SK-N-SH (cell line): ENCODE measurements around the gene SRSF2. TPM values are rescaled to one million over a fixed set of nuclear protein-coding genes. Genes with fewer than 3 reads are reported as not detected.

Experiments
- CTCF ChIA-PET: fragments of 300-600, 350-600 bp; formaldehyde crosslinking; extraction: SDS; loops from one replicate; lab custom pipeline; 2021; lab: Yijun Ruan, JAX
- POLR2A ChIA-PET: fragments of 350-600 bp; sonication (Branson Sonifier 250); formaldehyde crosslinking; extraction: SDS; loops from one replicate; lab custom pipeline; 2020; ENCODE audit warnings: antibody characterized with exemption, inconsistent platforms; lab: Yijun Ruan, JAX
- DNase-seq: peaks from one replicate; pipeline ENCODE4 v3.0.0; 2012
- H2AFZ ChIP-seq: fragments of 200-600 bp; sonication (generic); 2 replicates; pipeline ENCODE4 v1.8.1; 2016; ENCODE audit warnings: antibody characterized with exemption, mild to moderate bottlenecking, low read depth
- H3F3A ChIP-seq: fragments of 200-600 bp; sonication (generic); replicated peaks from 2 replicates; pipeline ENCODE3; 2016; ENCODE audit warnings: antibody characterized with exemption, mild to moderate bottlenecking; ENCODE audit not compliant: insufficient read depth
- H3K27ac ChIP-seq, 2 experiments: fragments of 200-500 bp in 1 of 2; fragments of 200-600 bp in 1 of 2; sonication (Bioruptor generic) in 1 of 2; sonication (generic), shearing (Covaris generic) in 1 of 2; 2 replicates each; pipeline versions ENCODE4 v1.5.1 to v1.6.1; 2014 to 2016; ENCODE audit warnings: low read depth in 2 of 2, inconsistent platforms in 1 of 2, low read length in 1 of 2, mild to moderate bottlenecking in 1 of 2, mixed read lengths in 1 of 2
- H3K27me3 ChIP-seq: fragments of 200-600 bp; sonication (generic), shearing (Covaris generic); 2 replicates; pipeline ENCODE4 v1.6.1; 2016; ENCODE audit warnings: mixed run types; ENCODE audit not compliant: insufficient read depth
- H3K36me3 ChIP-seq, 2 experiments: fragments of 200-500 bp in 1 of 2; fragments of 200-600 bp in 1 of 2; sonication (Bioruptor generic) in 1 of 2; sonication (generic) in 1 of 2; replicated peaks in 1 of 2; 2 replicates each; pipeline versions ENCODE3 to v1.5.1; 2014 to 2016; ENCODE audit warnings: low read length in 1 of 2, mild to moderate bottlenecking in 1 of 2; ENCODE audit not compliant: insufficient read depth in 2 of 2, control insufficient read depth in 1 of 2
- H3K4me1 ChIP-seq, 2 experiments: fragments of 200-500 bp in 1 of 2; fragments of 200-600 bp in 1 of 2; sonication (Bioruptor generic) in 1 of 2; sonication (generic), shearing (Covaris generic) in 1 of 2; 2 replicates each; pipeline versions ENCODE4 v1.5.1 to v1.6.1; 2014 to 2016; ENCODE audit warnings: low read depth in 1 of 2, low read length in 1 of 2, mixed run types in 1 of 2; ENCODE audit not compliant: insufficient read depth in 2 of 2, control insufficient read depth in 1 of 2
- H3K4me2 ChIP-seq: fragments of 200-600 bp; sonication (generic), shearing (Covaris generic); 2 replicates; pipeline ENCODE4 v1.6.1; 2017; ENCODE audit warnings: mixed run types
- H3K4me3 ChIP-seq, 2 experiments: fragments of 200-500 bp in 1 of 2; fragments of 200-600 bp in 1 of 2; sonication (Bioruptor generic) in 1 of 2; sonication (generic), shearing (Covaris generic) in 1 of 2; 2 replicates each; pipeline versions ENCODE4 v1.5.1 to v1.8.1; 2014 to 2016; ENCODE audit warnings: low read depth in 2 of 2, inconsistent platforms in 1 of 2, low read length in 1 of 2, mild to moderate bottlenecking in 1 of 2, mixed read lengths in 1 of 2, moderate library complexity in 1 of 2
- H3K79me2 ChIP-seq: fragments of 200-600 bp; sonication (generic); 2 replicates; pipeline ENCODE4 v1.8.1; 2017; ENCODE audit warnings: mild to moderate bottlenecking; ENCODE audit not compliant: insufficient read depth
- H3K9ac ChIP-seq: fragments of 200-600 bp; sonication (generic); 2 replicates; pipeline ENCODE4 v1.6.1; 2017; ENCODE audit warnings: mixed run types
- H3K9me2 ChIP-seq: fragments of 200-600 bp; sonication (generic); 2 replicates; pipeline ENCODE4 v1.6.1; 2017; ENCODE audit warnings: mixed run types
- H3K9me3 ChIP-seq: fragments of 200-600 bp; sonication (generic); 2 replicates; pipeline ENCODE4 v1.6.1; 2017; ENCODE audit warnings: mixed run types, mild to moderate bottlenecking, moderate library complexity
- H4K20me1 ChIP-seq: fragments of 200-600 bp; sonication (generic); 2 replicates; pipeline ENCODE4 v1.6.1; 2017; ENCODE audit warnings: mild to moderate bottlenecking, mixed run types; ENCODE audit not compliant: insufficient read depth
- CTCF ChIP-seq: fragments of 200-600 bp; sonication (generic); IDR thresholded peaks from 2 replicates; pipeline ENCODE4 v1.6.1; 2017; ENCODE audit warnings: antibody characterized with exemption, mild to moderate bottlenecking, moderate library complexity
- ELF1 ChIP-seq: IDR thresholded peaks from 2 replicates; pipeline ENCODE4 v1.4.0; 2012
- EZH2phosphoT487 ChIP-seq: fragments of 200-600 bp; sonication (generic); IDR thresholded peaks from 2 replicates; pipeline ENCODE4 v1.6.1; 2017; ENCODE audit warnings: low read depth, mixed run types, mild to moderate bottlenecking, antibody characterized with exemption, moderate library complexity, borderline replicate concordance
- FOXM1 ChIP-seq: IDR thresholded peaks from 2 replicates; pipeline ENCODE4 v1.4.0; 2012; ENCODE audit warnings: low read depth, mild to moderate bottlenecking
- GABPA ChIP-seq: IDR thresholded peaks from 2 replicates; pipeline ENCODE4 v1.4.0; 2012; ENCODE audit warnings: low read depth, mild to moderate bottlenecking
- IRF3 ChIP-seq: fragments of 150-350 bp; IDR thresholded peaks from 2 replicates; pipeline ENCODE4 v1.6.1; 2016; ENCODE audit warnings: mild to moderate bottlenecking, low read depth, low read length
- JUND ChIP-seq: IDR thresholded peaks from 2 replicates; pipeline ENCODE4 v1.4.0; 2012
- MAX ChIP-seq: IDR thresholded peaks from 2 replicates; pipeline ENCODE4 v1.4.0; 2012; ENCODE audit warnings: low read depth
- MEF2A ChIP-seq: IDR thresholded peaks from 2 replicates; pipeline ENCODE4 v1.4.0; 2012; ENCODE audit warnings: low read depth, borderline replicate concordance
- MXI1 ChIP-seq: IDR thresholded peaks from 2 replicates; pipeline ENCODE4 v1.6.1; 2012; ENCODE audit warnings: mild to moderate bottlenecking, low read depth, low read length, improper control_type of control experiment
- NFIC ChIP-seq: IDR thresholded peaks from 2 replicates; pipeline ENCODE4 v1.4.0; 2012; ENCODE audit warnings: borderline replicate concordance
- NRF1 ChIP-seq: IDR thresholded peaks from 2 replicates; pipeline ENCODE4 v1.6.1; 2012; ENCODE audit warnings: low read depth, mild to moderate bottlenecking, low read length
- RFX5 ChIP-seq: IDR thresholded peaks from 2 replicates; pipeline ENCODE4 v1.6.1; 2012; ENCODE audit warnings: mild to moderate bottlenecking, improper control_type of control experiment, low read length
- TAF1 ChIP-seq: IDR thresholded peaks from 2 replicates; pipeline ENCODE4 v1.6.1; 2012; ENCODE audit warnings: low read depth, mild to moderate bottlenecking, low read length, moderate library complexity, borderline replicate concordance
- TCF12 ChIP-seq: IDR thresholded peaks from 2 replicates; pipeline ENCODE4 v1.4.0; 2012
- TEAD4 ChIP-seq: IDR thresholded peaks from 2 replicates; pipeline ENCODE4 v1.4.0; 2012; ENCODE audit warnings: mild to moderate bottlenecking, borderline replicate concordance; ENCODE audit not compliant: insufficient read depth
- USF2 ChIP-seq: fragments of 150-350 bp; IDR thresholded peaks from 2 replicates; pipeline ENCODE4 v1.6.1; 2017; ENCODE audit warnings: antibody characterized with exemption, low read length, low read depth, borderline replicate concordance
- YY1 ChIP-seq: IDR thresholded peaks from 2 replicates; pipeline ENCODE4 v1.4.0; 2012; ENCODE audit warnings: low read depth, mild to moderate bottlenecking
- WGBS: methylation state at CpG from one replicate; pipeline ENCODE4 v1.1.6; 2017; ENCODE audit warnings: low lambda C conversion rate; 5-methylcytosine and 5-hydroxymethylcytosine counted together
- polyA plus RNA-seq, 3 experiments: library from polyadenylated mRNA; depleted of rRNA; stranded (reverse); fragments of >200 nt; gene quantifications; 2 replicates each; pipeline ENCODE4 v1.2.3, GENCODE V29; 2012

Gene SRSF2
- polyA plus RNA-seq, 1 of the 3 experiments (the other 2 are of a cell fraction), result 211 TPM

GRCh38 chr17:76691379-76692191 lies 45.5 kb downstream of the SRSF2 start:
- TF ChIP-seq NRF1, result no peak
- TF ChIP-seq, all 33 proteins: peak for 0
- no peak overlapping the region for H3K27ac ChIP-seq
- DNase-seq, result no peak

GRCh38 chr17:76690596-76691280 lies 46.4 kb downstream of the SRSF2 start:
- Histone ChIP-seq H3K9me3 (no peaks in the 10 kb centered on the region), H3K4me1 (peaks cover 0 to 15% of the 10 kb centered on the region in 2 experiments; a peak in 1 of 4 replicates), H3K36me3 (peaks cover 8 to 12% of the 10 kb centered on the region in 2 experiments), H3K9ac (no peak overlapping the region), H3K27ac (no peak overlapping the region), H3K27me3 (no peaks in the 10 kb centered on the region), H3K79me2 (peaks cover 72% of the 10 kb centered on the region), H2AFZ (no peak overlapping the region), H3F3A (peaks cover 3% of the 10 kb centered on the region), H3K4me3 (no peak overlapping the region), H3K9me2 (no peaks in the 10 kb centered on the region), H3K4me2 (no peak overlapping the region), H4K20me1 (peaks cover 38% of the 10 kb centered on the region)
- no peak for DNase-seq
- TF ChIP-seq CTCF, result no peak
- TF ChIP-seq TAF1, result no peak
- TF ChIP-seq NFIC, result no peak
- TF ChIP-seq TCF12, result no peak
- no peak for TF ChIP-seq ELF1
- no peak for TF ChIP-seq MXI1
- no peak for TF ChIP-seq RFX5
- no peak for TF ChIP-seq FOXM1
- no peak for TF ChIP-seq JUND
- TF ChIP-seq YY1, result no peak
- no peak for TF ChIP-seq MAX
- TF ChIP-seq GABPA, result no peak
- TF ChIP-seq TEAD4, result no peak
- no peak for TF ChIP-seq IRF3
- TF ChIP-seq USF2, result no peak
- TF ChIP-seq EZH2phosphoT487, result no peak
- no peak for TF ChIP-seq MEF2A
- WGBS, result 94% methylated on average over 13 of the region's 13 CpGs
- ChIA-PET CTCF (interaction anchor here (1.3 to 12.2 kb wide), 7 partner anchors 9 to 168 kb away, joined by 4 to 255 read pairs (median 11); partner anchors contain the start of gene MXRA7), POLR2A (no interaction called here)

More at GRCh38 chr17:76691379-76692191, 45.5 kb downstream of the SRSF2 start:
- ChIA-PET CTCF (interaction anchor here (1.1 to 12.2 kb wide), 7 partner anchors 10 to 176 kb away, joined by 3 to 255 read pairs (median 9); partner anchors contain the start of genes MGAT5B and MXRA7), POLR2A (no interaction called here)
- H3F3A ChIP-seq, result peaks cover 3% of the 10 kb centered on the region
- no peak overlapping the region for H3K4me3 ChIP-seq
- no peaks in the 10 kb centered on the region for H3K9me3 ChIP-seq
- peaks cover 40% of the 10 kb centered on the region for H4K20me1 ChIP-seq
- 96% methylated on average over 14 of the region's 14 CpGs for WGBS
- no peaks in the 10 kb centered on the region for H3K9me2 ChIP-seq
- no peak overlapping the region for H2AFZ ChIP-seq
- peaks cover 80% of the 10 kb centered on the region for H3K79me2 ChIP-seq
- H3K4me2 ChIP-seq, result no peak overlapping the region
- peaks cover 8 to 11% of the 10 kb centered on the region in 2 experiments for H3K36me3 ChIP-seq
- no peak overlapping the region for H3K9ac ChIP-seq
- H3K4me1 ChIP-seq, result peaks cover 0 to 13% of the 10 kb centered on the region in 2 experiments; a peak in 1 of 4 replicates
- no peaks in the 10 kb centered on the region for H3K27me3 ChIP-seq
